GM04503 (cell line): Measurements from ENCODE around the gene IL1B.

Experiments used
- DNase-seq: peaks from one replicate; pipeline ENCODE4 v3.0.0-alpha.2; 2012; ENCODE audit warnings: low read depth

The IL1B gene

GRCh38 chr2:112803691-112804521 lies 32.7 kb downstream of the IL1B start:
- DNase-seq = no peak

GRCh38 chr2:112800881-112801583 lies 35.5 kb downstream of the IL1B start:
- no peak for DNase-seq

GRCh38 chr2:112798979-112799975 lies 37.3 kb downstream of the IL1B start:
- no peak for DNase-seq

GRCh38 chr2:112796486-112796885 lies 40.1 kb downstream of the IL1B start:
- DNase-seq = no peak

GRCh38 chr2:112795774-112796173 lies 40.8 kb downstream of the IL1B start:
- DNase-seq = no peak

GRCh38 chr2:112794841-112795240 lies 41.7 kb downstream of the IL1B start:
- no peak for DNase-seq

GRCh38 chr2:112794131-112794733 lies 42.3 kb downstream of the IL1B start:
- peak; percentile 66 for DNase-seq

- no peak for DNase-seq
Measured at GRCh38 chr2:112793449-112793978, 43.1 kb downstream of the IL1B start.

GRCh38 chr2:112792419-112792818 lies 44.2 kb downstream of the IL1B start:
- DNase-seq = no peak

GRCh38 chr2:112791693-112792230 lies 44.8 kb downstream of the IL1B start:
- no peak for DNase-seq

GRCh38 chr2:112791019-112791418 lies 45.6 kb downstream of the IL1B start:
- no peak for DNase-seq

GRCh38 chr2:112790305-112790704 lies 46.3 kb downstream of the IL1B start:
- DNase-seq = no peak

- DNase-seq = no peak
Measured at GRCh38 chr2:112789186-112789585, 47.4 kb downstream of the IL1B start.

GRCh38 chr2:112788653-112789052 lies 47.9 kb downstream of the IL1B start:
- no peak for DNase-seq

GRCh38 chr2:112787729-112788393 lies 48.7 kb downstream of the IL1B start:
- DNase-seq = no peak

- DNase-seq = no peak
Measured at GRCh38 chr2:112787294-112787693, 49.3 kb downstream of the IL1B start.

- DNase-seq = no peak
Measured at GRCh38 chr2:112784199-112785189, 52.1 kb downstream of the IL1B start, which contains the start of gene IL1A. TSS of gene IL1A (minus strand) at chr2:112784493. CDS start at chr2:112783770, 723 bp downstream.

GRCh38 chr2:112783187-112783714 lies 53.3 kb downstream of the IL1B start:
- no peak for DNase-seq

- DNase-seq = no peak
Measured at GRCh38 chr2:112782234-112782799, 54.3 kb downstream of the IL1B start.
